Measurements from ENCODE around the gene ANGPTL7.
"Not testable (repeated sequence)": the region's sequence is repeated elsewhere in the genome, so short reads cannot be mapped to it uniquely, and the experiment has no call there.

The ANGPTL7 gene

DNA sequence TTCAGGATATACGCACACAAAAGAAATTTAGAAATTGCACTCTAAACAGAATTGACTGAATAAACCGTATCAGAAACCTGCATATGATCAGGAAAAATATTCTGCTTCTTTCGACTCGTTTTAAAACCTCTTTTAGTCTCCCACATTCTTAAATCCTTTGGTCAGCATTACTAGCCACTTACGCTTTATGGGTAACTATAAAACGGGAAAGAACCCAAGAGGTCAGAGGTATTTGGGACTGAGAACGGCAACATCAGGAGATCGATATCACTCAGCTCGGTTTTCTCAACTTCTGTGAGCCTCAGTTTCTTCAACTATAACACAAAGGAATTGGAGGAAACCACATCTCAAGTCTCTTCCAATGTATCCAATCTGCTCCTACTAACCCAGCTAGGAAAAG lies 36.4 kb upstream of the ANGPTL7 start:
- Histone ChIP-seq H3K9me3 (ENCODE audit: insufficient read depth, low read depth, low read length) (no peaks in the 10 kb centered on the region), H3K27ac (ENCODE audit: low read depth, low read length) (no peak overlapping the region), H3K27me3 (ENCODE audit: insufficient read depth, low read length) (no peaks in the 10 kb centered on the region), H3K9ac (ENCODE audit: low read depth, low read length) (no peak overlapping the region), H3K36me3 (ENCODE audit: insufficient read depth, low read length) (peaks cover 63% of the 10 kb centered on the region), H3K4me1 (ENCODE audit: insufficient read depth, low read length) (peaks cover 4% of the 10 kb centered on the region; the same call in 1 of the 2 replicates), H3K4me3 (ENCODE audit: low read length) (no peak overlapping the region)
- WGBS = 95% methylated on average over 9 of the region's 9 CpGs

DNA sequence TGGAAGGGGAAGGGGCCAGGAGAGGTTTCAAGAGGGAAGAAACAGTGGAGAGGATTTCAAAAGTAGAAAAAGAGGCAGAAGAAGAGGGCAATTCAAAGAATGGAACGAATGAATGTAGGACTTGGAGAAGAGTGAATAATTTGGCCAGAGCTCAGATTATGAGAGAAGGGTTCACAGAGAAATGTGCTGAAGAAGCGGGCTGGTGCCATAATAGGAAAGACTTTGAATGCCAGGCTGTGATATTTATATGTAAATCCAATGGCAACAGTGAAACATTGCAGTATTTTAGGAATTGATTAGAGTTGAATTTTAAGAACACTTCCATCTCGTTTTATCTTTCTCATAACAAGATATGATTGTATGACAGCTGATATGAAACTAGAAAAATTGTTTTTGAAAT lies 36.0 kb upstream of the ANGPTL7 start:
- no peak overlapping the region for H3K9ac ChIP-seq (ENCODE audit: low read depth, low read length)
- no peaks in the 10 kb centered on the region for H3K9me3 ChIP-seq (ENCODE audit: insufficient read depth, low read depth, low read length)
- H3K4me1 ChIP-seq (ENCODE audit: insufficient read depth, low read length) = peaks cover 4% of the 10 kb centered on the region; the same call in 1 of the 2 replicates
- 91% methylated on average over 2 of the region's 3 CpGs for WGBS
- H3K4me3 ChIP-seq (ENCODE audit: low read length) = no peak overlapping the region
- H3K27ac ChIP-seq (ENCODE audit: low read depth, low read length) = no peak overlapping the region
- H3K36me3 ChIP-seq (ENCODE audit: insufficient read depth, low read length) = peaks cover 58% of the 10 kb centered on the region
- no peaks in the 10 kb centered on the region for H3K27me3 ChIP-seq (ENCODE audit: insufficient read depth, low read length)

DNA sequence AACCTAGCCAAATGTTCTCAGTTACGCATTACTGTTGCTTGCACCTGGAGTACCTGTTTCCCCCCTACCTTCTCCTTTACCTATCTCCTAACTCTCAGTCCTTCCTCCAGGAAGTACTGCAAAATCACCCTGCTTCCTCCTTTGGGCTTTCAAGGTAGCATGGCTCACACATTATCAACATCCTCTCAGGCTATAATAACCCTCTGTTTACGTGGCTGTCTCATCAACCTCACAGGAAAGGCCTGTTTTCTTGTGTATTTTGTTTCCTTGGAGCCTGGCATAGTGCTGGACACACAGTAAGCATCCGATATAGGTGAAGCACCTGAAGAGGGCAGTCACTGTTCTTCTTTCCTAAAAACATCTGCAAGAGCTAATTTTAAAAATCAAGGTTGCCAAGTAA lies 32.7 kb upstream of the ANGPTL7 start:
- Histone ChIP-seq H3K4me1 (ENCODE audit: insufficient read depth, low read length) (peaks cover 4% of the 10 kb centered on the region; the same call in 1 of the 2 replicates), H3K27me3 (ENCODE audit: insufficient read depth, low read length) (no peaks in the 10 kb centered on the region), H3K27ac (ENCODE audit: low read depth, low read length) (no peak overlapping the region), H3K9ac (ENCODE audit: low read depth, low read length) (no peak overlapping the region), H3K4me3 (ENCODE audit: low read length) (no peak overlapping the region), H3K9me3 (ENCODE audit: insufficient read depth, low read depth, low read length) (no peaks in the 10 kb centered on the region), H3K36me3 (ENCODE audit: insufficient read depth, low read length) (peaks cover 44% of the 10 kb centered on the region)
- 94% methylated on average over 3 of the region's 3 CpGs for WGBS

DNA sequence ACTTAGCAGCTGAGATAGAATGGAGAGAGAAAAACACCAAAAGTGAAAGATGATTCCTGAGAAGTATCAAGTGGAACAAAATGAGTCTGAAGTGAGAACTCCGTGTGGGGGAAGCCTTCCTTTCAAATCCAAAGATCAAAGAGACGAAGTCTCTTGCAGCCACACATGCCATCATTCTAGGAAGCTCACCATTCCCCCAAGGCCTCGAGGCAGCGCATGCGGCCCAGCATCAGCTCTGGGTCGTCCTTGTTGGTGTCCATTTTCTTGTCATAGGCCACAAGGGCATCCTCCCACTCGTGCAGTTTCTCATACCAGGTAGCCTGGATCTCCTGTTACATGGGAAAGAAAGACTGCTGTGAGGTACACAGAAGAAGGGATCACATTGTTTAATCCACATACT lies 32.2 kb upstream of the ANGPTL7 start:
- Histone ChIP-seq H3K4me3 (ENCODE audit: low read length) (no peak overlapping the region), H3K4me1 (ENCODE audit: insufficient read depth, low read length) (peaks cover 4% of the 10 kb centered on the region; the same call in 1 of the 2 replicates), H3K9me3 (ENCODE audit: insufficient read depth, low read depth, low read length) (no peaks in the 10 kb centered on the region), H3K36me3 (ENCODE audit: insufficient read depth, low read length) (peaks cover 44% of the 10 kb centered on the region), H3K27me3 (ENCODE audit: insufficient read depth, low read length) (no peaks in the 10 kb centered on the region), H3K27ac (ENCODE audit: low read depth, low read length) (no peak overlapping the region), H3K9ac (ENCODE audit: low read depth, low read length) (no peak overlapping the region)
- WGBS = 94% methylated on average over 7 of the region's 7 CpGs

DNA sequence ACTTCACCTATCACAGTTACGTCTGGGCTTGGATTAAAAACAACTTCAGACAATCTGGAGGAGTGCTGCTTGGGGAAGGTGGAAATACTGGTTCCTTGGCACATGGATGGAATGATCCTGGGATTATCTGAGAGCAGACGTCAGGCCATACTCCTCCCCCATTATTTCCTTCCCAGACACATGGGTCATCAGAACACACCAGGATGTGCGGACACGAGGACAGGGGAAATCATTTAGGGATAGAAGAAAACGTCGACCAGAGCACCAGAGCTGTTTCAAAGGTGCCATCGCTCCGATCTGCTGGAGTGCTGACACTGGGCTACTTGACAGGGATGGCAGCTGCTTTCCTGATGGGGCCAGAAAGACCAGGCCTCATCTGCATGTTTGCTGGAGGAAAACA lies 31.8 kb upstream of the ANGPTL7 start:
- no peak overlapping the region for H3K9ac ChIP-seq (ENCODE audit: low read depth, low read length)
- H3K36me3 ChIP-seq (ENCODE audit: insufficient read depth, low read length) = peaks cover 44% of the 10 kb centered on the region
- 93% methylated on average over 8 of the region's 8 CpGs for WGBS
- H3K4me1 ChIP-seq (ENCODE audit: insufficient read depth, low read length) = peaks cover under 1% of the 10 kb centered on the region; the same call in 1 of the 2 replicates
- H3K4me3 ChIP-seq (ENCODE audit: low read length) = no peak overlapping the region
- no peak overlapping the region for H3K27ac ChIP-seq (ENCODE audit: low read depth, low read length)
- H3K27me3 ChIP-seq (ENCODE audit: insufficient read depth, low read length) = no peaks in the 10 kb centered on the region
- H3K9me3 ChIP-seq (ENCODE audit: insufficient read depth, low read depth, low read length) = no peaks in the 10 kb centered on the region

DNA sequence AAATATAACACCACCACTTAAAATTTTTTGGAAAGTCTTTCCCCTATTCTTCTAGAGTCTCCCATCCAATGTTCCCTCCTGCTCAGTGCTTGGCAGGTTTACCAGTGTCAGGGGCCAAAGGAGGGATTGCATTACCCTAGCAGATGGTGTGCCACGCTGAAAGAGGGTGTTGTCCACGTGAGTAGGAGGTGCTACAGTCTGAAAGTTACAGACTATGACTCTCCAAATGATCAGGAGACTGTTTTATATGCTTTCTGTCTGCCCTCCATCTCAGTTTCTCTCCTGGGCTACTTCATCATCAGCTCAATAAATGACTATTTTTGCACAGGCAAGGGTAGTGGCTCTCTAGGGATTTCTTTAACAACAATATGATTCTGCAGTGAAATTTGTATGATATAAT lies 31.3 kb upstream of the ANGPTL7 start:
- no peaks in the 10 kb centered on the region for H3K9me3 ChIP-seq (ENCODE audit: insufficient read depth, low read depth, low read length)
- H3K27me3 ChIP-seq (ENCODE audit: insufficient read depth, low read length) = no peaks in the 10 kb centered on the region
- H3K4me3 ChIP-seq (ENCODE audit: low read length) = no peak overlapping the region
- WGBS = 92% methylated on average over 2 of the region's 2 CpGs
- no peak overlapping the region for H3K9ac ChIP-seq (ENCODE audit: low read depth, low read length)
- no peak overlapping the region for H3K27ac ChIP-seq (ENCODE audit: low read depth, low read length)
- peaks cover 43% of the 10 kb centered on the region for H3K36me3 ChIP-seq (ENCODE audit: insufficient read depth, low read length)
- H3K4me1 ChIP-seq (ENCODE audit: insufficient read depth, low read length) = no peaks in the 10 kb centered on the region; the same call in 1 of the 2 replicates

DNA sequence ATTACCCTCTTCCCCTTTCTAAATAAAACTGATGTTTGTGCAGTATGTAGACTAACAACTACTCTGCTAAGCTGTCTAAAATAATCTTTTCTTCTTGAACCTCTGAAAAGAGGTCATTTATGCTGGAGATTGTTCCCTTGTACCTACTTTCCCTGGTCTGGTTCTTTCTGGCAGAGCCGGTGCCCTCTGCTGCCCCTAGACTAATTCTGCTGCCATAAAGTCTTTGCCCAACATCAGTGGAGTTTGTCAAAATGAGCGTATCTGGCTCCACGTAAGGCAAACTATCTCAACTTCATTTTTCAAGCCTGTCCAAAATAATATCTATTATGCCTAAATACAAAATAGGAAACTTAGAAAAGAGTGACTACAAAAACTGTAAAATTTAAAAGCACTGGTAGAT lies 30.9 kb upstream of the ANGPTL7 start:
- Histone ChIP-seq H3K36me3 (ENCODE audit: insufficient read depth, low read length) (peaks cover 40% of the 10 kb centered on the region), H3K4me3 (ENCODE audit: low read length) (no peak overlapping the region), H3K4me1 (ENCODE audit: insufficient read depth, low read length) (no peaks in the 10 kb centered on the region), H3K27me3 (ENCODE audit: insufficient read depth, low read length) (no peaks in the 10 kb centered on the region), H3K27ac (ENCODE audit: low read depth, low read length) (no peak overlapping the region), H3K9ac (ENCODE audit: low read depth, low read length) (no peak overlapping the region), H3K9me3 (ENCODE audit: insufficient read depth, low read depth, low read length) (no peaks in the 10 kb centered on the region)
- WGBS = 92% methylated on average over 3 of the region's 3 CpGs

DNA sequence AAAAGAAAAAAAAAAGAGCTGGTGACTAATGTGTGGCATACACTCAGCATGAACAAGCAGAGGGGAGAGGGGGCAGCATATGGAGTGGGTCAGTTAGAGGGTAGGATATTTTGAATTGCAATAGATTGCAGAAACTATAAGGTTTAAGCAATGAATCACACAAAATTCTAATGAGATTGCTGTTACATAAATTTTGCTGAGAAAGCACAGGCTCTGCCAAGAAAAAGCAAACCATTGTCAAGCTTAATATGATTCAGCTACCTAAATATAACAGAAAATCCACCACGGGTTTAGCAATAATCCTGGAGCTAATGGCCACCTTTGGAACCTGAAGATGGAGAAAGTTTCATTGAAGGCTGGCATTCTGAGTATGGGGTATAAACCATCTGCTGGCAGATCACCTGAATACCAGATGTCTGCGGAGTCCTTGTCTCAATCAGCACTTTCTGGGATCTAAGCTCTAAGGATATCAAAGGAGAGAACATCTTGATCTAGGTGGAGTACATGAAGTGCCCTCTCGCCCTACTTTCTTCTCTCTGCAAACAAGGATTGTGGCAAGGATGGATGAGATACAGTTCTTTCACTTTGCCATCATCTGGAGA lies 30.3 kb upstream of the ANGPTL7 start:
- no peaks in the 10 kb centered on the region for H3K9me3 ChIP-seq (ENCODE audit: insufficient read depth, low read depth, low read length)
- peaks cover 35% of the 10 kb centered on the region for H3K36me3 ChIP-seq (ENCODE audit: insufficient read depth, low read length)
- H3K4me3 ChIP-seq (ENCODE audit: low read length) = no peak overlapping the region
- no peak overlapping the region for H3K9ac ChIP-seq (ENCODE audit: low read depth, low read length)
- 98% methylated on average over 3 of the region's 3 CpGs for WGBS
- no peaks in the 10 kb centered on the region for H3K4me1 ChIP-seq (ENCODE audit: insufficient read depth, low read length)
- no peak overlapping the region for H3K27ac ChIP-seq (ENCODE audit: low read depth, low read length)
- H3K27me3 ChIP-seq (ENCODE audit: insufficient read depth, low read length) = no peaks in the 10 kb centered on the region

DNA sequence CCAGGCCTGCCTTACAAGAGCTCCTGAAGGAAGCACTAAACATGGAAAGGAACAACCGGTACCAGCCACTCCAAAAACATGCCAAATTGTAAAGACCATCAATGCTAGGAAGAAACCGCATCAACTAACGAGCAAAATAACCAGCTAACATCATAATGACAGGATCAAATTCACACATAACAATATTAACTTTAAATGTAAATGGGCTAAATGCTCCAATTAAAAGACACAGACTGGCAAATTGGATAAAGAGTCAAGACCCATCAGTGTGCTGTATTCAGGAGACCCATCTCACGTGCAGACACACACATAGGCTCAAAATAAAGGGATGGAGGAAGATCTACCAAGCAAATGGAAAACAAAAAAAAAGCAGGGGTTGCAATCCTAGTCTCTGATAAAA lies 26.4 kb upstream of the ANGPTL7 start:
- WGBS = no CpG with 5 or more reads among the region's 4 CpGs
- peaks cover 15% of the 10 kb centered on the region for H3K36me3 ChIP-seq (ENCODE audit: insufficient read depth, low read length)
- H3K9me3 ChIP-seq (ENCODE audit: insufficient read depth, low read depth, low read length); H3K4me3 ChIP-seq (ENCODE audit: low read length); H3K27ac ChIP-seq (ENCODE audit: low read depth, low read length); H3K4me1 ChIP-seq (ENCODE audit: insufficient read depth, low read length); H3K27me3 ChIP-seq (ENCODE audit: insufficient read depth, low read length); H3K9ac ChIP-seq (ENCODE audit: low read depth, low read length): not testable (repeated sequence)

DNA sequence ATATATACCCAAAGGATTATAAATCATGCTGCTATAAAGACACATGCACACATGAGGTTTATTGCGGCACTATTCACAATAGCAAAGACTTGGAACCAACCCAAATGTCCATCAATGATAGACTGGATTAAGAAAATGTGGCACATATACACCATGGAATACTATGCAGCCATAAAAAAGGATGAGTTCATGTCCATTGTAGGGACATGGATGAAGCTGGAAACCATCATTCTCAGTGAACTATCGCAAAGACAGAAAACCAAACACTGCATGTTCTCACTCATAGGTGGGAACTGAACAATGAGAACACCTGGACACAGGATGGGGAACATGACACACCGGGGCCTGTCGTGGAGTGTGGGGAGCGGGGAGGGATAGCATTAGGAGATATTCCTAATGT lies 22.4 kb upstream of the ANGPTL7 start:
- H3K4me1 ChIP-seq (ENCODE audit: insufficient read depth, low read length); H3K9me3 ChIP-seq (ENCODE audit: insufficient read depth, low read depth, low read length); H3K27ac ChIP-seq (ENCODE audit: low read depth, low read length); H3K27me3 ChIP-seq (ENCODE audit: insufficient read depth, low read length); H3K4me3 ChIP-seq (ENCODE audit: low read length); H3K9ac ChIP-seq (ENCODE audit: low read depth, low read length): not testable (repeated sequence)
- 100% methylated on average over 5 of the region's 5 CpGs for WGBS
- peaks cover 13% of the 10 kb centered on the region for H3K36me3 ChIP-seq (ENCODE audit: insufficient read depth, low read length)

DNA sequence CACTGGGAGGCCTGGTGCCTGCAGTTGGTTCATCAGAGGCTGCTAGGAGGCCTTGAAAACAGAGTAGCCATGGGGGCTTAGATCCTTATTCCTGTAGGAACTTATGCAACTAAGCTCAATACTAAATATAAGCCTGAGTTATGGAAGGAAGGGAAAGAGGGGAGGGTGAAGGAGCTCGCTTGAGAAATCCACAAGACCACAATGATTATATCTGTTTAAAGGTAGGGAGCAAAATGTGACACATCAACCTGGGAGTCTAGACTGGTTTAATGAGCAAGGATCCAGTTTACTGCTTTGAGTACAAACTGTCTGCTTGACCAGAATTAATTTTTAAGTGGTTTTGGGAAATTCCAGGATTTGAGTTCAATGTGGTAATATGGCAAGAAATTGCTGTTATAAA lies 20.4 kb upstream of the ANGPTL7 start:
- Histone ChIP-seq H3K9me3 (ENCODE audit: insufficient read depth, low read depth, low read length) (0 out of 2 replicates have a peak, but pooled peaks cover 2% of the 10 kb centered on the region), H3K4me3 (ENCODE audit: low read length) (no peak overlapping the region), H3K27me3 (ENCODE audit: insufficient read depth, low read length) (no peaks in the 10 kb centered on the region), H3K4me1 (ENCODE audit: insufficient read depth, low read length) (no peaks in the 10 kb centered on the region), H3K27ac (ENCODE audit: low read depth, low read length) (no peak overlapping the region), H3K9ac (ENCODE audit: low read depth, low read length) (no peak overlapping the region), H3K36me3 (ENCODE audit: insufficient read depth, low read length) (peaks cover 16% of the 10 kb centered on the region)
- 100% methylated on average over 1 of the region's 1 CpG for WGBS

DNA sequence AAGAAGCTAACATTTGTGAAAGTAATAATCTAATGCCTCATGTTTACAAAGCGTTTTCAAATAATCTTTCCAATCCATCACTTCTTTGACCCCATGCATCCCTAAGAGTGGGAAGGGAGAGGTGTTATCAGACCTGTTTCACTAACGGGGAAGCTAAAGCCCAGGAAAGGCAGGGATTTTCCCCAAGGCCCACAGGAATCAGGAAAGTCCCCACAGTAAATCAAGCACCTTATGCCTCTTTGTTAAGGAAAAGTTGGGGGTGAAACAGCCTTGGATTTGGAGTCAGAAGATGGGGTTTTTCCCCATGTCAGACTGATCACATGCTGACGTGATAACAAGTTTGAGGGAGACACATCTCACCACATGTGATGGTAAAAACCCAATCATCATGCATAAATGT lies 20.0 kb upstream of the ANGPTL7 start:
- no peaks in the 10 kb centered on the region for H3K27me3 ChIP-seq (ENCODE audit: insufficient read depth, low read length)
- no peak overlapping the region for H3K27ac ChIP-seq (ENCODE audit: low read depth, low read length)
- H3K36me3 ChIP-seq (ENCODE audit: insufficient read depth, low read length) = peaks cover 17% of the 10 kb centered on the region
- H3K4me3 ChIP-seq (ENCODE audit: low read length) = no peak overlapping the region
- 0 out of 2 replicates have a peak, but pooled peaks cover 2% of the 10 kb centered on the region for H3K9me3 ChIP-seq (ENCODE audit: insufficient read depth, low read depth, low read length)
- no peak overlapping the region for H3K9ac ChIP-seq (ENCODE audit: low read depth, low read length)
- 100% methylated on average over 2 of the region's 3 CpGs for WGBS
- no peaks in the 10 kb centered on the region for H3K4me1 ChIP-seq (ENCODE audit: insufficient read depth, low read length)
